Large intestine (tissue), 3 donors: Measurements from ENCODE around the gene CTNNA1. TPM values are rescaled to one million over a fixed set of nuclear protein-coding genes. Genes with fewer than 3 reads are reported as not detected.
"Not testable (repeated sequence)": the region's sequence is repeated elsewhere in the genome, so short reads cannot be mapped to it uniquely, and the experiment has no call there.

ENCODE experiments used
- DNase-seq, 2 donors: peaks; one replicate each; pipeline versions ENCODE4 v3.0.0 to v3.0.0-alpha.2; 2013
- H3K27ac ChIP-seq: one replicate; pipeline ENCODE4 v1.5.1; 2013; ENCODE audit warnings: low read length
- H3K27me3 ChIP-seq: 2 replicates; pipeline ENCODE4 v1.6.1; 2013; ENCODE audit warnings: low read length; ENCODE audit not compliant: control insufficient read depth, insufficient read depth
- H3K36me3 ChIP-seq: 2 replicates; pipeline ENCODE4 v1.6.1; 2013; ENCODE audit warnings: low read length; ENCODE audit not compliant: control insufficient read depth, insufficient read depth
- H3K4me1 ChIP-seq: one replicate; pipeline ENCODE4 v1.6.1; 2013; ENCODE audit warnings: low read length; ENCODE audit not compliant: control insufficient read depth, insufficient read depth
- H3K4me3 ChIP-seq: one replicate; pipeline ENCODE4 v1.5.1; 2013; ENCODE audit warnings: low read length
- H3K9me3 ChIP-seq: one replicate; pipeline ENCODE4 v1.6.1; 2013; ENCODE audit warnings: mild to moderate bottlenecking, low read depth, low read length, moderate library complexity; ENCODE audit not compliant: control insufficient read depth
- whole genome bisulfite sequencing: methylation state at CpG from one replicate; pipeline ENCODE4 v1.1.5; 2013; ENCODE audit warnings: low lambda C conversion rate; ENCODE audit not compliant: insufficient coverage; 5-methylcytosine and 5-hydroxymethylcytosine counted together
- polyA plus RNA-seq: library from polyadenylated mRNA; unstranded; fragments of 120-200 nt; gene quantifications from one replicate; pipeline ENCODE4 v1.2.1, GENCODE V29; 2013

Gene CTNNA1
- polyA plus RNA-seq, 1 donor, result 287 TPM

GRCh38 chr5:138736293-138736692, 16.9 kb upstream of the CTNNA1 start:
- Histone ChIP-seq H3K27ac (no peak overlapping the region), H3K36me3 (no peaks in the 10 kb centered on the region), H3K4me3 (no peak overlapping the region), H3K27me3 (no peaks in the 10 kb centered on the region), H3K4me1 (peaks cover 9% of the 10 kb centered on the region), H3K9me3 (no peaks in the 10 kb centered on the region)
- no peak for DNase-seq
- no CpG with 5 or more reads among the region's 5 CpGs for WGBS

GRCh38 chr5:138737494-138738265, 15.5 kb upstream of the CTNNA1 start:
- H3K4me3 ChIP-seq, result no peak overlapping the region
- H3K27me3 ChIP-seq, result no peaks in the 10 kb centered on the region
- 80% methylated on average over 1 of the region's 2 CpGs for WGBS
- no peak for DNase-seq
- no peak overlapping the region for H3K27ac ChIP-seq
- H3K9me3 ChIP-seq, result no peaks in the 10 kb centered on the region
- no peaks in the 10 kb centered on the region for H3K4me1 ChIP-seq
- H3K36me3 ChIP-seq, result no peaks in the 10 kb centered on the region

GRCh38 chr5:138738399-138738798, 14.8 kb upstream of the CTNNA1 start:
- Histone ChIP-seq H3K27ac (no peak overlapping the region), H3K9me3 (no peaks in the 10 kb centered on the region), H3K36me3 (no peaks in the 10 kb centered on the region), H3K4me1 (no peaks in the 10 kb centered on the region), H3K27me3 (no peaks in the 10 kb centered on the region), H3K4me3 (no peak overlapping the region)
- 17% methylated on average over 1 of the region's 4 CpGs for WGBS
- DNase-seq, result no peak

GRCh38 chr5:138739938-138740337, 13.3 kb upstream of the CTNNA1 start:
- H3K27ac ChIP-seq, result no peak overlapping the region
- no peaks in the 10 kb centered on the region for H3K9me3 ChIP-seq
- H3K4me1 ChIP-seq, result no peaks in the 10 kb centered on the region
- no peak for DNase-seq
- H3K4me3 ChIP-seq, result no peak overlapping the region
- no peaks in the 10 kb centered on the region for H3K36me3 ChIP-seq
- H3K27me3 ChIP-seq, result no peaks in the 10 kb centered on the region
- WGBS, result 91% methylated on average over 1 of the region's 1 CpG

GRCh38 chr5:138743484-138743883, 9.7 kb upstream of the CTNNA1 start:
- Histone ChIP-seq H3K4me1 (peaks cover 5% of the 10 kb centered on the region), H3K9me3 (no peaks in the 10 kb centered on the region), H3K36me3 (no peaks in the 10 kb centered on the region), H3K4me3 (no peak overlapping the region), H3K27me3 (no peaks in the 10 kb centered on the region), H3K27ac (no peak overlapping the region)
- no CpG with 5 or more reads among the region's 4 CpGs for WGBS
- no peak for DNase-seq

- no peak overlapping the region for H3K4me3 ChIP-seq
- no peaks in the 10 kb centered on the region for H3K27me3 ChIP-seq
- H3K4me1 ChIP-seq, result peaks cover 5% of the 10 kb centered on the region
- 94% methylated on average over 2 of the region's 6 CpGs for WGBS
- DNase-seq, result no peak
- H3K36me3 ChIP-seq, result no peaks in the 10 kb centered on the region
- H3K27ac ChIP-seq, result no peak overlapping the region
- H3K9me3 ChIP-seq, result no peaks in the 10 kb centered on the region
Measured at GRCh38 chr5:138745268-138745667, 8.0 kb upstream of the CTNNA1 start.

GRCh38 chr5:138748630-138749081, 4.6 kb upstream of the CTNNA1 start:
- Histone ChIP-seq H3K27ac (no peak overlapping the region), H3K4me3 (no peak overlapping the region), H3K4me1 (peaks cover 13% of the 10 kb centered on the region), H3K27me3 (no peaks in the 10 kb centered on the region), H3K36me3 (no peaks in the 10 kb centered on the region), H3K9me3 (no peaks in the 10 kb centered on the region)
- no CpG with 5 or more reads among the region's 6 CpGs for WGBS
- no peak for DNase-seq

GRCh38 chr5:138751344-138751743, 1.9 kb upstream of the CTNNA1 start:
- WGBS, result 100% methylated on average over 1 of the region's 2 CpGs
- not testable (repeated sequence) for H3K27ac ChIP-seq, H3K36me3 ChIP-seq, H3K9me3 ChIP-seq, H3K27me3 ChIP-seq, DNase-seq, H3K4me3 ChIP-seq
- H3K4me1 ChIP-seq, result peaks cover 25% of the 10 kb centered on the region

- peaks cover 21% of the 10 kb centered on the region for H3K4me1 ChIP-seq
- DNase-seq, result no peak
- H3K36me3 ChIP-seq, result peaks cover 11% of the 10 kb centered on the region
- WGBS, result no CpG with 5 or more reads among the region's 18 CpGs
- H3K9me3 ChIP-seq, result no peaks in the 10 kb centered on the region
- peak overlapping the region; percentile 99 for H3K27ac ChIP-seq
- peak overlapping the region; percentile 95 for H3K4me3 ChIP-seq
- no peaks in the 10 kb centered on the region for H3K27me3 ChIP-seq
Measured at GRCh38 chr5:138752341-138752950, 779 bp upstream of the CTNNA1 start.

- Histone ChIP-seq H3K4me1 (peaks cover 21% of the 10 kb centered on the region), H3K27me3 (no peaks in the 10 kb centered on the region), H3K9me3 (peaks cover 8% of the 10 kb centered on the region), H3K36me3 (peaks cover 15% of the 10 kb centered on the region), H3K27ac (peak overlapping the region; percentile 99), H3K4me3 (peak overlapping the region; percentile 95)
- DNase-seq, result peak; percentile 93 to 94
- 0% methylated on average over 5 of the region's 58 CpGs for WGBS
Measured at GRCh38 chr5:138753794-138754698, 821 bp downstream of the CTNNA1 start.
